MCF 10A (cell line): ENCODE data around the gene RASGEF1B. TPM values are rescaled to one million over a fixed set of nuclear protein-coding genes. Genes with fewer than 3 reads are reported as not detected.

Experiments
- BruUV-seq: library from RNA; stranded (reverse); fragments of 400-500 nt; replicated peaks from 2 replicates; lab custom pipeline; 2021; lab: Mats Ljungman, UMichigan
- CTCF ChIA-PET: fragments of 300-600 bp; sonication (Branson Sonifier 250); formaldehyde crosslinking; extraction: SDS; loops from one replicate; lab custom pipeline; 2021; ENCODE audit warnings: antibody characterized with exemption, inconsistent platforms; lab: Yijun Ruan, JAX
- POLR2A ChIA-PET: fragments of 300-600, 350-650 bp; sonication (Branson Sonifier 250); formaldehyde crosslinking; extraction: SDS; loops from one replicate; lab custom pipeline; 2020; ENCODE audit warnings: antibody characterized with exemption, inconsistent platforms; lab: Yijun Ruan, JAX
- DNase-seq: peaks from one replicate; pipeline ENCODE4 v3.0.0-alpha.2; 2018; ENCODE audit not compliant: unreplicated experiment
- H3K27ac Mint-ChIP-seq: one replicate; pipeline ENCODE4 v1.8.0; 2022; ENCODE audit warnings: mild to moderate bottlenecking, low read depth, mixed read lengths; ENCODE audit not compliant: unreplicated experiment
- H3K27me3 Mint-ChIP-seq: one replicate; pipeline ENCODE4 v1.8.0; 2022; ENCODE audit warnings: mixed read lengths; ENCODE audit not compliant: insufficient read depth, unreplicated experiment
- H3K36me3 Mint-ChIP-seq: one replicate; pipeline ENCODE4 v1.8.0; 2022; ENCODE audit warnings: mild to moderate bottlenecking, moderate library complexity, mixed read lengths; ENCODE audit not compliant: insufficient read depth, unreplicated experiment
- H3K4me1 Mint-ChIP-seq: one replicate; pipeline ENCODE4 v1.8.0; 2022; ENCODE audit warnings: mixed read lengths; ENCODE audit not compliant: insufficient read depth, unreplicated experiment
- H3K4me3 Mint-ChIP-seq: one replicate; pipeline ENCODE4 v1.8.0; 2022; ENCODE audit warnings: mild to moderate bottlenecking, moderate library complexity, mixed read lengths; ENCODE audit not compliant: unreplicated experiment
- H3K9me3 Mint-ChIP-seq: one replicate; pipeline ENCODE4 v1.8.0; 2022; ENCODE audit warnings: mixed read lengths; ENCODE audit not compliant: unreplicated experiment
- CTCF ChIP-seq: fragments of 200-600 bp; IDR thresholded peaks from one replicate; pipeline ENCODE4 v1.8.0; 2022; ENCODE audit warnings: antibody characterized with exemption, mild to moderate bottlenecking; ENCODE audit not compliant: unreplicated experiment
- intact Hi-C: fragments of 100-400 bp; cut with micrococcal nuclease; formaldehyde crosslinking; loops from 2 replicates; pipeline ENCODE4 v1.14.1; 2022
- total RNA-seq: library from RNA; stranded (reverse); gene quantifications from 2 replicates; pipeline ENCODE4 v1.2.3, GENCODE V29; 2022

RASGEF1B gene
- total RNA-seq, 1 experiment from 2014 or later: 5.4 TPM

DNA sequence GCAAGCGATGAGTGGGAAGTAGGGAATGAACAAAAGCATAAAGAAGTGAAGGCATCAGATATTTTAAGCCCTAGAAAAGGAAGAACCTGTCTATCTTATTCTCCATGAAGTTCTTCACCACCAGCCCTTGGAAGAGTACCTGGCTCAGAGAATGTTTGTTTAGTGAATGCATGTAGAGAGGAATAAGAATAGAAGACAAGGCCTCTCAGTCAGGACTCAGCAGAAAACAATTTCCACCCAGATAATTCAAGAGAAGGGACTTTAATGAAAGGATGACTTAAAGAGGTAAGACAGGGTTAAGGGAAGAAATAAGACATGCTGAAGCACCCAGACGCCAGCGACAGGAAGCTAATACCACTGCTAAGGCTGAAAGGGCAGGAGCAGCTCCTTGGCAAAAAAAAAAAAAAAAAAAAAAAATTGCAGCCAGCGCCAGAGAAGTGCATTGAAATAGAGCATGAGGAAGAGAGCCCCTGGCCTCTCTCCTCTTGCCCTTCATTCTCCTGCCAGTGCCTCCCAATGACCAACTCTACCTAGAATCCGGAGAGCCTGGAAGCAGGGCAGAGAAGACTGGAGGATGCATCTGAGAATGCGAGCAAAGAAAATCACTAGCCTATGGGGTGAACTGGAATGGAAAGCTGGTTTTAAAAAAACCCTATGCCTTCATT is 47.2 kb upstream of the RASGEF1B start:
- intact Hi-C loops: no loop called here
- no TSS peak for BruUV-seq
- no peak for TF ChIP-seq CTCF
- Mint-ChIP-seq H3K9me3 (no peaks in the 10 kb centered on the region), H3K4me3 (no peak overlapping the region), H3K36me3 (no peaks in the 10 kb centered on the region), H3K27me3 (no peaks in the 10 kb centered on the region), H3K27ac (no peak overlapping the region), H3K4me1 (no peaks in the 10 kb centered on the region)
- DNase-seq: no peak
- POLR2A ChIA-PET: no interaction called here
- CTCF ChIA-PET: interaction anchor here (0.6 to 0.9 kb wide), 3 partner anchors 10 to 748 kb away, joined by 3 read pairs; no protein-coding TSS in a partner anchor

DNA sequence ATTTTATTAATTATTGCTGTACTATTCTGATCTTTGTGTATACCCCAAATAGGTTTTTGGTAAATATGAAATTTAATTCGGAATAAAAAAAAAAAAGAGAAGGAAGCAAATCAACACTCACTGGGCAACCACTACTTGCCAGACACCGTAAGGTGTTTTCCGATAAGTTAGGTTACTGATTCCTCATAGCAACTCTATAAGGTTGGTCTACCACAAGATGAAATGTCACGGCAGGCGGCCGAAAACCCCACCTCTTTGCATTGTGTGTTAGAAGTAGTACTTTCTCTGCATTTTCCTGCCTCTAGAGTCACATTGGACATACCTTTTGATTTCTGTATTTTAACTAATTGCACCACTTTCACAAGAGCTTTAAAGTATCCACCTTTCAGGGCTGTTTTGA is 44.5 kb upstream of the RASGEF1B start:
- BruUV-seq: no TSS peak
- Mint-ChIP-seq H3K9me3 (no peaks in the 10 kb centered on the region), H3K4me1 (no peaks in the 10 kb centered on the region), H3K27ac (no peak overlapping the region), H3K4me3 (no peak overlapping the region), H3K27me3 (no peaks in the 10 kb centered on the region), H3K36me3 (no peaks in the 10 kb centered on the region)
- TF ChIP-seq CTCF: no peak
- intact Hi-C loops: no loop called here
- CTCF ChIA-PET: interaction anchor here (0.6 kb wide), 1 partner anchor 11 kb away, joined by 3 read pairs; no protein-coding TSS in a partner anchor
- POLR2A ChIA-PET: no interaction called here
- no peak for DNase-seq

DNA sequence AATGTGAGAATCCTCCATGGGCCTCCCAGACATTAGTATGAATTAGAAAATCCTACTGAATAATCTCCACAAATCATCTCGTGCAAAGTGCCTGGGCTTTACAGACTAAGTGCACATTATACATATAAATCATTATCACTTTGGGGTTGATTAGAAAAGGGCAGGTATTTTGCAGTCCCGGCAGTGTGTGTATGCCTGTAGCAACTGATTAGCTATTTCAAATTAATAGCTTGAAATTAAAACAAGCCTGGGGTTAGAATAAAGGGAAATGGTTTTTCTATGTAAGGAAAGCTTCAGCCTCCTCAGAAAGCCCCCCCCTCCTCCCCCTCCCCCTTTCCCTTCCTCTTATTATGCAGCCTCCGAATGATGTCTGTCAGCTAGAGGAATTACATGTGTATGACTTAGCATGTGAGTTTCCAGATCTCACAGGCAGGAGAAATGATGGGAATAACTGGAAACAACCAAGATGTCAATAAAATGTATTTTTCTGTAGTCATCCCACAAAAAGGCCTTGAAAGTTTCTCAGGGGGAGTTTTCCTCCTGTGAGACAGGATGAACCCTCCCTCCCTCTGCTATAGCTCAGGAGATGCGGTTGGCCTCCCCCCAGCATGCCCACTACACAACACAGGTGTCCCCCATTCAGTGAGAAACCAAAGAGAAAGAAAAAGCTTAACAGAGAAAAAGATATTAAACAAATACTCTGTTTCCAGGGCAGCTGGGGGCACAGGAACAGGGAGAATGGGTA is 41.2 kb upstream of the RASGEF1B start:
- ChIA-PET CTCF (interaction anchor here (0.5 kb wide), 1 partner anchor 749 kb away, joined by 3 read pairs; no protein-coding TSS in a partner anchor), POLR2A (no interaction called here)
- no peak for TF ChIP-seq CTCF
- Mint-ChIP-seq H3K4me3 (no peak overlapping the region), H3K27me3 (no peaks in the 10 kb centered on the region), H3K27ac (no peak overlapping the region), H3K9me3 (no peaks in the 10 kb centered on the region), H3K36me3 (no peaks in the 10 kb centered on the region), H3K4me1 (no peaks in the 10 kb centered on the region)
- BruUV-seq: no TSS peak
- DNase-seq: no peak
- intact Hi-C loops: no loop called here

DNA sequence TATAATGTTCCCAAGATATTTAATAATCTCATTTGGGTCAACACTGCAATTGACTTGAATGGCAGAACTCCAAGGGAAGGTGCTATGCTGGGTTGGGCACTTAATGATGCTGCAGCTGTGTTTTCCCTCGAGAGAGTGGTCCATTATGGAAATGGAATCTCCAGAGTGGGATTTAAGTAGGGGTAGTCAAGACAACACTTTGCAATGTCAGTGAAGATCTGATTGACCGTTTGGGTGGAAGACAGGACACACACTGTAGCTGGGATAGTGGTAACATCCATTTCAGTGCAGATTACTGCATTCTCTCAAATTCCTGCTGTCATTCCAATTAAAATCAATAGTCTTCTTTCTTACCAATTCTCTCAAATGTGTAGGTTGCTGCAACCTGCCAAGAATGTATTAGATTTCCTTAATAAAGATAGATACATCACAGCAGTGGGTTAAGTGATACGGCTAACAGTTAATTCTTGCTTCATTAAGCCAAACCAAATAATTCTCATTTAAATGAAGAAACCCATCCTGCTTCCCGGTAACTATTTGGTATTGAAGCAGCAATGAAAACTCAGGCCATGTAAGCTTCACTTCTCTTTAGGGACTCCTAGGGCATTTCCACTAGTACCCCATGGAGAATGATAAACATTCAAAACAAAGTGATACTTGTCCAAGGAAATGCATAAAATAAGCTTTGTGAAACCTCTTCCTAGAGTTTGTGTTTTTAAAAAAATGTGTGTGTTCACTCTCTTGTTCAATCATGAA is 40.5 kb upstream of the RASGEF1B start:
- CTCF ChIA-PET: no interaction called here
- no peaks in the 10 kb centered on the region for H3K9me3 Mint-ChIP-seq
- POLR2A ChIA-PET: no interaction called here

More for the DNA sequence above, 40.5 kb upstream of the RASGEF1B start:
- no peaks in the 10 kb centered on the region for H3K27me3 Mint-ChIP-seq
- H3K4me3 Mint-ChIP-seq: no peak overlapping the region
- no peak overlapping the region for H3K27ac Mint-ChIP-seq
- BruUV-seq: no TSS peak
- no peaks in the 10 kb centered on the region for H3K4me1 Mint-ChIP-seq
- DNase-seq: no peak
- intact Hi-C loops: no loop called here
- H3K36me3 Mint-ChIP-seq: no peaks in the 10 kb centered on the region
- no peak for TF ChIP-seq CTCF
